ENCODE measurements around the gene MRPL24.

Gene MRPL24

GRCh38 chr1:156692441-156692924 lies 48.4 kb downstream of the MRPL24 start:
- DNase-seq (ENCODE audit: low read depth in 2 of 2) = no peak

GRCh38 chr1:156691665-156692440 lies 49.0 kb downstream of the MRPL24 start:
- no peak for DNase-seq (ENCODE audit: low read depth in 2 of 2)

- no peak for DNase-seq (ENCODE audit: low read depth in 2 of 2)
Measured at GRCh38 chr1:156691191-156691590, 49.7 kb downstream of the MRPL24 start.

- DNase-seq (ENCODE audit: low read depth in 2 of 2) = no peak
Measured at GRCh38 chr1:156690675-156691036, 50.2 kb downstream of the MRPL24 start.

GRCh38 chr1:156689953-156690674 lies 50.8 kb downstream of the MRPL24 start:
- DNase-seq (ENCODE audit: low read depth in 2 of 2) = no peak

GRCh38 chr1:156689035-156689952 lies 51.6 kb downstream of the MRPL24 start:
- DNase-seq (ENCODE audit: low read depth in 2 of 2) = peak; percentile 62 to 70

All from fibroblast of skin of left quadriceps (primary cell).